Ascending aorta (tissue), 2 donors: ENCODE results near the gene SREBF1. TPM values are rescaled to one million over a fixed set of nuclear protein-coding genes. Genes with fewer than 3 reads are reported as not detected.

Experiments used
- DNase-seq, 2 donors: peaks; one replicate each; pipeline ENCODE4 v3.0.0-alpha.2; 2019; ENCODE audit warnings: low spot score in 2 of 2
- H3K27ac ChIP-seq, 2 donors: fragments of 200-600 bp; sonication (generic); one replicate each; pipeline ENCODE4 v1.5.1; 2016 to 2017; ENCODE audit warnings: mild to moderate bottlenecking in 1 of 2
- H3K27me3 ChIP-seq: fragments of 200-600 bp; sonication (generic); one replicate; pipeline ENCODE4 v1.5.1; 2017
- H3K36me3 ChIP-seq, 2 donors: fragments of 200-600 bp; sonication (generic); one replicate each; pipeline ENCODE4 v1.5.1; 2016
- H3K4me1 ChIP-seq, 2 donors: fragments of 200-600 bp; sonication (generic); one replicate each; pipeline ENCODE4 v1.5.1; 2016 to 2017; ENCODE audit warnings: mild to moderate bottlenecking in 1 of 2
- H3K4me3 ChIP-seq, 2 donors: fragments of 200-600 bp; sonication (generic); one replicate each; pipeline ENCODE4 v1.5.1; 2016 to 2017; ENCODE audit warnings: mild to moderate bottlenecking in 1 of 2
- H3K9me3 ChIP-seq, 2 donors: fragments of 200-600 bp; sonication (generic); one replicate each; pipeline ENCODE4 v1.5.1; 2016
- intact Hi-C: fragments of 100-400 bp; cut with DNase I; formaldehyde crosslinking; loops from one replicate; pipeline ENCODE4 v1.15.1; 2023
- total RNA-seq: library from RNA; depleted of rRNA; stranded (reverse); fragments of >200 nt; gene quantifications from one replicate; pipeline ENCODE4 v1.1.0, GENCODE V29; 2016
- TF ChIP-seq, protein P1 (sequence below), 3 experiments: fragments of 200-600 bp in 2 of 3; fragments of 450-650 bp in 1 of 3; sonication (generic) in 2 of 3; IDR thresholded peaks; one replicate each; pipeline ENCODE4 v1.5.1; 2016 to 2019; ENCODE audit warnings: antibody characterized with exemption in 3 of 3, mild to moderate bottlenecking in 1 of 3, moderate library complexity in 1 of 3

SREBF1 gene
- total RNA-seq, 1 donor from 2014 or later = 141 TPM

DNA sequence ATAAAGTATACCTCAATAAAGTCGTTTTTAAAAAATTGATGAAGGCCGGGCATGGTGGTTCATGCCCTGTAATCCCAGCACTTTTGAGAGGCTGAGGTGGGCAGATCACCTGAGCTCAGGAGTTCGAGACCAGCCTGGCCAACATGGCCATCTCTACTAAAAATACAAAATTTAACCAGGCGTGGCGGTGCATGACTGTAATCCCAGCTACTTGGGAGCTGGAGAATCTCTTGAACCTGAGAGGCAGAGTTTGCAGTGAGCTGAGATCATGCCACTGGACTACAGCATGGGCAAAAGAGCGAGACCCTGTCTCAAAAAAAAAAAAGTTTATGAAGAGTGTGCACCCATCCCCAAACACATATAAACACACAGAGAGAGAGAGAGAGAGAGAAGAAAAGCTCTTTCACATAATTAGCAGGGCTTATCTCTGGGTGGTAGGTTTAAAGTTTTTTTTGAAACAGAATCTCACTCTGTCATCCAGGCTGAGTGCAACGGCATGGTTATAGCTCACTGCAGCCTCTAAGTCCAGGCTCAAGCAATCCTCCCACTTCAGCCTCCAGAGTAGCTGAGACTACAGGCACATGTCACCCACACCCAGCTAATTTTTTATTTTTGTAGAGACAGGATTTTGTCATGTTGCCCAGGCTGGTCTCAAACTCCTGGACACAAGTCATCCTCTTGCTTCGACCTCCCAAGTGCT, 3.0 kb downstream of the SREBF1 start:
- Histone ChIP-seq H3K27ac (peak overlapping the region in 1 of 2 donors; percentile 34), H3K27me3 (no peaks in the 10 kb centered on the region), H3K9me3 (no peaks in the 10 kb centered on the region), H3K4me3 (no peak overlapping the region), H3K36me3 (no peaks in the 10 kb centered on the region), H3K4me1 (peaks cover 14 to 29% of the 10 kb centered on the region in 2 donors)
- TF ChIP-seq, protein P1, sequence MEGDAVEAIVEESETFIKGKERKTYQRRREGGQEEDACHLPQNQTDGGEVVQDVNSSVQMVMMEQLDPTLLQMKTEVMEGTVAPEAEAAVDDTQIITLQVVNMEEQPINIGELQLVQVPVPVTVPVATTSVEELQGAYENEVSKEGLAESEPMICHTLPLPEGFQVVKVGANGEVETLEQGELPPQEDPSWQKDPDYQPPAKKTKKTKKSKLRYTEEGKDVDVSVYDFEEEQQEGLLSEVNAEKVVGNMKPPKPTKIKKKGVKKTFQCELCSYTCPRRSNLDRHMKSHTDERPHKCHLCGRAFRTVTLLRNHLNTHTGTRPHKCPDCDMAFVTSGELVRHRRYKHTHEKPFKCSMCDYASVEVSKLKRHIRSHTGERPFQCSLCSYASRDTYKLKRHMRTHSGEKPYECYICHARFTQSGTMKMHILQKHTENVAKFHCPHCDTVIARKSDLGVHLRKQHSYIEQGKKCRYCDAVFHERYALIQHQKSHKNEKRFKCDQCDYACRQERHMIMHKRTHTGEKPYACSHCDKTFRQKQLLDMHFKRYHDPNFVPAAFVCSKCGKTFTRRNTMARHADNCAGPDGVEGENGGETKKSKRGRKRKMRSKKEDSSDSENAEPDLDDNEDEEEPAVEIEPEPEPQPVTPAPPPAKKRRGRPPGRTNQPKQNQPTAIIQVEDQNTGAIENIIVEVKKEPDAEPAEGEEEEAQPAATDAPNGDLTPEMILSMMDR (IDR thresholded peaks at IDR 0.05) = no peak
- DNase-seq = no peak
- intact Hi-C loops = no loop called here

GRCh38 chr17:17832032-17832363, 4.8 kb downstream of the SREBF1 start:
- Histone ChIP-seq H3K4me1 (peaks cover 7 to 11% of the 10 kb centered on the region in 2 donors), H3K27ac (no peak overlapping the region), H3K4me3 (no peak overlapping the region), H3K27me3 (no peaks in the 10 kb centered on the region), H3K36me3 (no peaks in the 10 kb centered on the region), H3K9me3 (no peaks in the 10 kb centered on the region)
- DNase-seq = no peak
- intact Hi-C loops = no loop called here
- TF ChIP-seq, protein P1 (IDR thresholded peaks at IDR 0.05) = no peak

- H3K36me3 ChIP-seq = no peaks in the 10 kb centered on the region
- no peaks in the 10 kb centered on the region for H3K27me3 ChIP-seq
- intact Hi-C loops = no loop called here
- TF ChIP-seq, protein P1 (IDR thresholded peaks at IDR 0.05) = no peak
- H3K27ac ChIP-seq = no peak overlapping the region
- H3K4me1 ChIP-seq = peaks cover 7 to 9% of the 10 kb centered on the region in 2 donors
- DNase-seq = no peak
- H3K4me3 ChIP-seq = no peak overlapping the region
- no peaks in the 10 kb centered on the region for H3K9me3 ChIP-seq
Observed at GRCh38 chr17:17831208-17832031, 5.4 kb downstream of the SREBF1 start.

- H3K4me1 ChIP-seq = peaks cover 8 to 9% of the 10 kb centered on the region in 2 donors
- no peak overlapping the region for H3K4me3 ChIP-seq
- DNase-seq = no peak
- no peaks in the 10 kb centered on the region for H3K27me3 ChIP-seq
- TF ChIP-seq, protein P1 (IDR thresholded peaks at IDR 0.05) = no peak
- no peaks in the 10 kb centered on the region for H3K36me3 ChIP-seq
- no peaks in the 10 kb centered on the region for H3K9me3 ChIP-seq
- no peak overlapping the region for H3K27ac ChIP-seq
- intact Hi-C loops = no loop called here
Observed at GRCh38 chr17:17830740-17831207, 6.0 kb downstream of the SREBF1 start.

- H3K9me3 ChIP-seq = no peaks in the 10 kb centered on the region
- intact Hi-C loops = no loop called here
- TF ChIP-seq, protein P1 (IDR thresholded peaks at IDR 0.05) = no peak
- H3K4me1 ChIP-seq = peaks cover 8% of the 10 kb centered on the region in 2 donors
- no peak overlapping the region for H3K4me3 ChIP-seq
- no peaks in the 10 kb centered on the region for H3K36me3 ChIP-seq
- DNase-seq = no peak
- H3K27ac ChIP-seq = no peak overlapping the region
- no peaks in the 10 kb centered on the region for H3K27me3 ChIP-seq
Observed at GRCh38 chr17:17830269-17830567, 6.6 kb downstream of the SREBF1 start.
